Thyroid gland (tissue), 4 donors: ENCODE measurements around the gene MGAT5. TPM values are rescaled to one million over a fixed set of nuclear protein-coding genes. Genes with fewer than 3 reads are reported as not detected.

ENCODE experiments used
- DNase-seq, 2 donors: peaks; one replicate each; pipeline ENCODE4 v3.0.0-alpha.2; 2019
- H3K27ac ChIP-seq, 3 donors: fragments of 200-600 bp; sonication (generic); 1 replicate in 2 of 3; 2 replicates in 1 of 3; pipeline ENCODE4 v1.5.1; 2016 to 2019; ENCODE audit warnings: mild to moderate bottlenecking in 1 of 3, moderate library complexity in 1 of 3
- H3K27me3 ChIP-seq: fragments of 200-600 bp; sonication (generic); one replicate; pipeline ENCODE4 v1.5.1; 2019
- H3K36me3 ChIP-seq, 2 donors: fragments of 200-600 bp; sonication (generic); one replicate each; pipeline ENCODE4 v1.5.1; 2016 to 2019
- H3K4me1 ChIP-seq, 2 donors: fragments of 200-600 bp; sonication (generic); one replicate each; pipeline ENCODE4 v1.5.1; 2017 to 2019
- H3K4me3 ChIP-seq, 3 donors: fragments of 200-600 bp; sonication (generic); replicated peaks in 1 of 3; 1 replicate in 2 of 3; 2 replicates in 1 of 3; pipeline ENCODE4 v1.5.1; 2016; ENCODE audit warnings: mild to moderate bottlenecking in 1 of 3
- H3K9me3 ChIP-seq: fragments of 200-600 bp; sonication (generic); one replicate; pipeline ENCODE4 v1.5.1; 2017
- CTCF ChIP-seq, 6 experiments: fragments of 200-600 bp in 3 of 6; fragments of 450-650 bp in 3 of 6; sonication (generic) in 3 of 6; IDR thresholded peaks; one replicate each; pipeline ENCODE4 v1.5.1; 2016 to 2019; ENCODE audit warnings: antibody characterized with exemption in 6 of 6, mild to moderate bottlenecking in 2 of 6, inconsistent platforms in 1 of 6, moderate library complexity in 1 of 6
- POLR2A ChIP-seq, 2 donors: fragments of 450-650 bp; IDR thresholded peaks; one replicate each; pipeline ENCODE4 v1.6.1; 2017; ENCODE audit warnings: antibody characterized with exemption in 2 of 2, mild to moderate bottlenecking in 2 of 2, moderate library complexity in 1 of 2
- WGBS, 2 donors: methylation state at CpG; one replicate each; pipeline ENCODE4 v1.1.5; 2017; 5-methylcytosine and 5-hydroxymethylcytosine counted together
- intact Hi-C: fragments of 100-400 bp; cut with DNase I; formaldehyde crosslinking; loops from one replicate; pipeline ENCODE4 v1.15.1; 2023
- total RNA-seq, 4 donors: library from RNA; depleted of rRNA; stranded (reverse); fragments of >200 nt; gene quantifications; one replicate each; pipeline ENCODE4 v1.2.3, GENCODE V29; 2016

Gene MGAT5
- total RNA-seq, 4 donors from 2014 or later: 47.5 to 64.4 (median 50.4) TPM

DNA sequence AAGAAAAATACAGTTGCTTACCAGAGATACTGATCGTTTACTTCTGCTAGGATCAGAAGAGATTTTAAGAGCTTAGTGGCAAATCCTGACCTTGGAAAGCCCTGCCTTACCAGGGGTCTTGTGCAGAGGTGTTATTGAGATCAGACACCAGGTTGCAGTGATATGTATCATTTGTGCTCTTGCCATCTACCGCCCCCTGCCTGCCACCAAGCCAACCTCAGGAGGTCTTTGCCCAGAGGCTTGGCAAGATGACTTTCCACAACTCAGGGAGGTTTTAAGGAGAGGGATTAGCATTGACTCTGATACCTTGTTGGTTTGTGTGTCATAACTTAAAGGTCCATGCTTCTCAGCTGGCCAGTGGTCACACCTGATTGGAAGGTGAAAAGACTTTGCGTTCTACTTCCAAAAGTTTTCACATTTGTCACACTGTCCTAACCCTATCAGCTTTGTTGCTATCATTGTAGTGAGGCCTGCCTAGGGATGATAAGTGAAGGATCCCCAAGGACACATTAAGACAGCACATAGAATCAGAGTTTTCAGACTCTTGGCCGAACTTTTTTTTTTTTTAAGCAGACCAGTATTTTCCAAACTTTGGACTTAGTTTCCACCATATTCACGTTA lies 46.2 kb upstream of the MGAT5 start:
- WGBS, 2 donors: 70 to 78% methylated on average over 5 of the region's 5 CpGs
- Histone ChIP-seq H3K4me3 (no peak overlapping the region), H3K36me3 (no peaks in the 10 kb centered on the region), H3K9me3 (no peaks in the 10 kb centered on the region), H3K4me1 (peaks cover 15 to 27% of the 10 kb centered on the region in 2 donors), H3K27ac (no peak overlapping the region), H3K27me3 (no peaks in the 10 kb centered on the region)
- intact Hi-C loops: loop anchor here (10.0 kb wide), 1 partner anchor 83 kb away; no protein-coding TSS in a partner anchor
- TF ChIP-seq CTCF (IDR thresholded peaks at IDR 0.05): peak in 3 of 6 experiments; percentile 50 to 54 (median 53)
- TF ChIP-seq POLR2A (IDR thresholded peaks at IDR 0.05): no peak
- peak; percentile 50 to 60 for DNase-seq

DNA sequence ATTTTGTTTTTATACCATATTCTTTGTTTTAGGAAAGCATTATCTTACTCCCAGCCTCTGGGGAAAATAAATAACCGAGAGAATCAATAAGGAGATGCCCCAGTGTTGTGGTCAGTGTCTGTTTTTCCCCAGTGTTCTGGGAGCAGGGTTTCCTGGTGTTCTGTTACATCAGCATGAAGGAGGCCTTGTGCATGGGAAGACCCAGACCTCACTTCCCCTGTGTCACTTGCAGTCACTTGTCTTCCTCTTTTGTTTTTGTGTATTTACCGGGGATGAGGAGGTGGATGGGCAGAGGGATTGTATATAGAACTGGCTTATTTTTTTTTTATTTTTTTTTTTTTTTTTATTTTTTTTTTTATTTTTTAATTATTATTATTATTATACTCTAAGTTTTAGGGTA lies 45.0 kb upstream of the MGAT5 start:
- Histone ChIP-seq H3K27me3 (no peaks in the 10 kb centered on the region), H3K27ac (no peak overlapping the region), H3K9me3 (no peaks in the 10 kb centered on the region), H3K36me3 (no peaks in the 10 kb centered on the region), H3K4me1 (peaks cover 15 to 26% of the 10 kb centered on the region in 2 donors), H3K4me3 (no peak overlapping the region)
- intact Hi-C loops: loop anchor here (10.0 kb wide), 1 partner anchor 84 kb away; no protein-coding TSS in a partner anchor
- 79 to 86% methylated on average over 2 of the region's 2 CpGs for WGBS, 2 donors
- TF ChIP-seq POLR2A (IDR thresholded peaks at IDR 0.05) (no peak), CTCF (IDR thresholded peaks at IDR 0.05) (no peak)
- no peak for DNase-seq

- TF ChIP-seq POLR2A (IDR thresholded peaks at IDR 0.05): no peak
- TF ChIP-seq CTCF (IDR thresholded peaks at IDR 0.05): no peak
- no peak overlapping the region for H3K27ac ChIP-seq
- no peak overlapping the region for H3K4me3 ChIP-seq
- WGBS, 2 donors: 83 to 91% methylated on average over 3 of the region's 3 CpGs
- peaks cover 5 to 9% of the 10 kb centered on the region in 2 donors for H3K4me1 ChIP-seq
- no peak for DNase-seq
- H3K9me3 ChIP-seq: no peaks in the 10 kb centered on the region
- H3K36me3 ChIP-seq: no peaks in the 10 kb centered on the region
- intact Hi-C loops: no loop called here
- H3K27me3 ChIP-seq: no peaks in the 10 kb centered on the region
Measured at GRCh38 chr2:134212746-134213145, 41.1 kb upstream of the MGAT5 start.

- Histone ChIP-seq H3K4me1 (peaks cover 5 to 9% of the 10 kb centered on the region in 2 donors), H3K36me3 (no peaks in the 10 kb centered on the region), H3K27me3 (no peaks in the 10 kb centered on the region), H3K4me3 (no peak overlapping the region), H3K9me3 (no peaks in the 10 kb centered on the region), H3K27ac (no peak overlapping the region)
- 65 to 66% methylated on average over 8 of the region's 8 CpGs for WGBS, 2 donors
- intact Hi-C loops: no loop called here
- no peak for TF ChIP-seq CTCF (IDR thresholded peaks at IDR 0.05)
- no peak for TF ChIP-seq POLR2A (IDR thresholded peaks at IDR 0.05)
- DNase-seq: no peak
Measured at GRCh38 chr2:134216152-134216829, 37.6 kb upstream of the MGAT5 start.

- WGBS, 2 donors: 87 to 96% methylated on average over 2 of the region's 2 CpGs
- intact Hi-C loops: no loop called here
- H3K27ac ChIP-seq: no peak overlapping the region
Measured at GRCh38 chr2:134217351-134217750, 36.5 kb upstream of the MGAT5 start.

More at GRCh38 chr2:134217351-134217750, 36.5 kb upstream of the MGAT5 start:
- Histone ChIP-seq H3K4me1 (peaks cover 5 to 9% of the 10 kb centered on the region in 2 donors), H3K9me3 (no peaks in the 10 kb centered on the region), H3K4me3 (no peak overlapping the region), H3K27me3 (no peaks in the 10 kb centered on the region), H3K36me3 (no peaks in the 10 kb centered on the region)
- TF ChIP-seq POLR2A (IDR thresholded peaks at IDR 0.05) (no peak), CTCF (IDR thresholded peaks at IDR 0.05) (no peak)
- no peak for DNase-seq
